ENCODE results near the gene BCDIN3D.

The BCDIN3D gene

DNA sequence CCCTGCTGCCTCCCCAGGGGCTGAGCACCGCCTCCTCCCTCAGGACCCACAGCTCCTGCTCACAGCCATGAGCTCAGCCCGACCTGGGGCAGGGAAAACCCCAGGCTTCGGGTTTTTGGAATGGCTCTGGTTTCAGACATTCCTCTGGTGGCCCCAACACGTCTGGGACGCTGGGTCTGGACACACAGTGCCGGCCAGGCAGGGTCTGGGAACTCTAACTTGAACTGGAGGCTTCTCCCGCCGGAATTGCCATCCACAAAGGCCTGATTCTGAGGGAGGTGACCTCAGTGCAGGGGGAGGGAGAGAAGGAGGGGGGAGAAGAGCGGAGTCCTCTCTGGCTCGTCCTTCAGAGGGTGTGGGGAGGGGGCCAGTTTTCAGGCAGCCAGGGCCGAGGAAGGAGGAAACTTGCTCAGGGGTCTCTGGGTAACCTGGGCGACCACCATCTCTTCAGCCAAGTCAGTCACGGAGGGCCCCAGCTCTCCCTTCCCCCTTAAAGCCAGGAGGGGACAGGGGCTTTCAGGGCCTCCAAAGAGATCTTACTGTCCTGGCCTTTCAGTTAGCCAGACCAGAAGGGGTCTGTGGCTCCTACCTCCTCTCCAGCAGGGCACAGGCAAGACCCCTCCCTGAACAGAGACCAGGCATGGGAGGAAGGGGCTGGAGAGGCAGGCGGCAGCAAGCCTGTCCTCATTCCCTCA, 34.1 kb downstream of the BCDIN3D start:
- DNase-seq (ENCODE audit: low spot score in 2 of 2) = no peak

DNA sequence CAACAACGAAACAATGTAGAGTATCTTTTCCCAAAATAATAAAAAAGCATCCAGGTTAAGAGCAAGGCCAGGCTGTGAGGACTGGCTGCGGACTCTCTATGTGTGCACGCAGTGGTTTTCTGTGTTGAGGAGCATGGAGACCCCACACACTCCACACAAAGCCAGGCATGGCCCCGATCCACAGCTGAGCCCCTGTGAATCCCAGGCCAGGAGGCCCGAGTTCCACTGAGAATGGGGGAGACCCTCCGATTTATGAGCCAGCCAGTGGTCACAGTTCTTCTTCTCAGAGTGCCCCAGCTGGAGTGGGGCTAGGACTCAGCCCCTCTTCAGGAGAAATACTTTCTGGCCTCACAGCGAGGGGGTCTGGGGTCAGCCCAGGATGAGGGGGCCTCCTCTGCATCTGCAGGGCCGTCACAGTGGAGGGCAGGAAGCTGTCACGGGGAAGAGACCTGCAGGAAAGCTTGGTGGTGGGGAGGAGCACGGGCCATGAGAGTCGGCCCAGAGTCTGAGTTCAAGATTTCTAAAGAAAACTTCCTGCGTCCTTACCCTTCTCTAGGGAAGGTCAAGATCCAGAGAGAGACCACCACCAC, 34.8 kb downstream of the BCDIN3D start:
- no peak overlapping the region for H3K27ac Mint-ChIP-seq
- DNase-seq (ENCODE audit: low spot score in 2 of 2) (no peak), ATAC-seq (ENCODE audit: low read depth) (no peak)

More for the DNA sequence above, 34.1 kb downstream of the BCDIN3D start:
- ATAC-seq (ENCODE audit: low read depth) = no peak
- peaks cover 6% of the 10 kb centered on the region for H3K36me3 Mint-ChIP-seq
- no peaks in the 10 kb centered on the region for H3K27me3 Mint-ChIP-seq
- no peak overlapping the region for H3K4me3 Mint-ChIP-seq
- H3K4me1 Mint-ChIP-seq = peaks cover 18% of the 10 kb centered on the region
- H3K27ac Mint-ChIP-seq = no peak overlapping the region
- H3K9me3 Mint-ChIP-seq = no peaks in the 10 kb centered on the region

DNA sequence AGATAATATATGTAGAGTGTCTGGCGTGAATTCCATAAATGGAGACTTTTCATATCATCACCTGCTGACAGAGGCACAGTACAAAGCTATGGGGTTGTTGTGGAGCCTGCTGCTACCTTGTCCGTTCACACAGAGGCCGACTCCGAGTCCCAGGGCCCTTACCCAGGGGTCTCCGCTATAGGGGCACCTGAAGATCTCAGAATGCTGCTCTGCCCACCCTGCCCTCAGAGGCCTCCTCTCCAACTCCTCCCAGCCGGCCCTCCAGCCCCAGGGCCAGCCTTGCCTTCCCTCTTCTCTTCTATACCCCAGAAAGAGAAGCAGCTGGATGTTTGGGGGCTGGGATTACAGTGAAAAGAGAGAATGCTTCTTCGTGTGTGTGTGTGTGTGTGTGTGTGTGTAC, 36.0 kb downstream of the BCDIN3D start:
- no peak overlapping the region for H3K27ac Mint-ChIP-seq
- ATAC-seq (ENCODE audit: low read depth) (no peak), DNase-seq (ENCODE audit: low spot score in 2 of 2) (no peak)
- H3K4me3 Mint-ChIP-seq = no peak overlapping the region
- H3K4me1 Mint-ChIP-seq = peaks cover 7% of the 10 kb centered on the region
- H3K36me3 Mint-ChIP-seq = peaks cover 14% of the 10 kb centered on the region
- no peaks in the 10 kb centered on the region for H3K27me3 Mint-ChIP-seq
- no peaks in the 10 kb centered on the region for H3K9me3 Mint-ChIP-seq

More for the DNA sequence above, 34.8 kb downstream of the BCDIN3D start:
- Mint-ChIP-seq H3K36me3 (peaks cover 10% of the 10 kb centered on the region), H3K9me3 (no peaks in the 10 kb centered on the region), H3K27me3 (no peaks in the 10 kb centered on the region), H3K4me1 (peaks cover 16% of the 10 kb centered on the region), H3K4me3 (no peak overlapping the region)

DNA sequence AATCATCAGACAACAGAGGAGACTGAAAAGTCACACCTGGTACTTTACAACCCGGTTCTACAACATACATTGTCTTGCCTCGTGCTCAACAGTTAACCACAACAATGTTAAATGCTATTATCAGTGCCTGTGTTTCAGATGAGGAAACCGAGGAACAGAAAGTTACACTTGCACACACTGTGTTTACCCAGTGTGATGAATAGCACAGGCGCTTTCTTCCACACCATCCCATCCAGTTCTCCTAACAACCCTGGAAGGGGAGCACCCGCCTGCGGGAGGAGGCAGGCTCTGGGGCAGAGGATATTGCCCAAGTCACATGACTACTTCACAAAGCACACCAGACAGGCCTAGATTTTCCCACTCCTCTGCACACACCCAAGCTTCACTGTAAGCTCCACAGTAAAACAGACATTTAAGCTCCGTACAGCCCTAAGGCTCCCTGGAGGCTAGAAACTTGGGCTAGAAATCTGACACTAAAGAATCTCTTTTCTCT, 36.5 kb downstream of the BCDIN3D start:
- no peak for DNase-seq (ENCODE audit: low spot score in 2 of 2)
- Mint-ChIP-seq H3K4me1 (peaks cover 3% of the 10 kb centered on the region), H3K9me3 (no peaks in the 10 kb centered on the region), H3K27me3 (no peaks in the 10 kb centered on the region), H3K36me3 (peaks cover 15% of the 10 kb centered on the region), H3K27ac (no peak overlapping the region), H3K4me3 (no peak overlapping the region)
- no peak for ATAC-seq (ENCODE audit: low read depth)

DNA sequence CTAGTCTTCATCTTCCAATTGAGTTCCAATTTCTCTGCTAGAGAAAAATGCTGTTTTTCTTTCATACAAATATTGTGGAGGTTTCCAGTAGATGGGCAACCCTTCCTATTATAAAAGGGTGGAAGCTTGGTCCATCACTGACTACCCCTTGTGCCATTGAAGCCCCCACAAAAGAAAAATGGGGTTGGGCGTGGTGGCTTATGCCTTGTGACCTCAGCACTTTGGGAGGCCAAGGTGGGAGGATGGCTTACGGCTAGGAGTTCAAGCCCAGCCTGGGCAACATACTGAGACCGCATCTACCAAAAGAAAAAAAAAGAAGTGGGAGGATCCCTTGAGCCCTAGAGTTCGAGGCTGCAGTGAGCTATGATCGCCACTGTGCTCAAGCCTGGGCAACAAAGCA, 37.5 kb downstream of the BCDIN3D start:
- Mint-ChIP-seq H3K4me1 (no peaks in the 10 kb centered on the region), H3K4me3 (no peak overlapping the region), H3K27me3 (no peaks in the 10 kb centered on the region), H3K36me3 (peaks cover 16% of the 10 kb centered on the region), H3K9me3 (no peaks in the 10 kb centered on the region), H3K27ac (no peak overlapping the region)
- no peak for DNase-seq (ENCODE audit: low spot score in 2 of 2)
- no peak for ATAC-seq (ENCODE audit: low read depth)

DNA sequence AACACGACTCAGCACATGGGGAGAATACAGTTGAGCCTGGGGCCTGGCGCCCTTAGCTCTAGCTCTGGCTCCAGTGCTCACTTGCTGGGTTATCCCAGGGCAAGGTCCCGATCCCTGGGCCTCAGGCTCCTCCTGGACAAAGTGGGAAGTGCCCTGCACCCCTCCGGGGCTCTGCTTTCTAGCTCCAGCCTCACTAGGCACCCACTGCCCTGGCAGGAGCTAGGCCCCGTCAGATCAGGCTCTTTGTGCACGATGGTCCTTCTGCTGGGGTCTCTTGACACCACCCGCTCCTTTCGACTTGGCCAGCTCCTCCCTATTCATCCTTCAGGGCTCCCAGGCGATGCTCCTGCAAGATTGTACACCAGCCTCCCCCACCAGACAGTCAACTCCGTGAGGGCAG, 38.1 kb downstream of the BCDIN3D start:
- ATAC-seq (ENCODE audit: low read depth) (no peak), DNase-seq (ENCODE audit: low spot score in 2 of 2) (no peak)
- H3K27ac Mint-ChIP-seq = no peak overlapping the region
- no peaks in the 10 kb centered on the region for H3K4me1 Mint-ChIP-seq
- no peaks in the 10 kb centered on the region for H3K27me3 Mint-ChIP-seq
- peaks cover 19% of the 10 kb centered on the region for H3K36me3 Mint-ChIP-seq
- H3K4me3 Mint-ChIP-seq = no peak overlapping the region
- no peaks in the 10 kb centered on the region for H3K9me3 Mint-ChIP-seq

DNA sequence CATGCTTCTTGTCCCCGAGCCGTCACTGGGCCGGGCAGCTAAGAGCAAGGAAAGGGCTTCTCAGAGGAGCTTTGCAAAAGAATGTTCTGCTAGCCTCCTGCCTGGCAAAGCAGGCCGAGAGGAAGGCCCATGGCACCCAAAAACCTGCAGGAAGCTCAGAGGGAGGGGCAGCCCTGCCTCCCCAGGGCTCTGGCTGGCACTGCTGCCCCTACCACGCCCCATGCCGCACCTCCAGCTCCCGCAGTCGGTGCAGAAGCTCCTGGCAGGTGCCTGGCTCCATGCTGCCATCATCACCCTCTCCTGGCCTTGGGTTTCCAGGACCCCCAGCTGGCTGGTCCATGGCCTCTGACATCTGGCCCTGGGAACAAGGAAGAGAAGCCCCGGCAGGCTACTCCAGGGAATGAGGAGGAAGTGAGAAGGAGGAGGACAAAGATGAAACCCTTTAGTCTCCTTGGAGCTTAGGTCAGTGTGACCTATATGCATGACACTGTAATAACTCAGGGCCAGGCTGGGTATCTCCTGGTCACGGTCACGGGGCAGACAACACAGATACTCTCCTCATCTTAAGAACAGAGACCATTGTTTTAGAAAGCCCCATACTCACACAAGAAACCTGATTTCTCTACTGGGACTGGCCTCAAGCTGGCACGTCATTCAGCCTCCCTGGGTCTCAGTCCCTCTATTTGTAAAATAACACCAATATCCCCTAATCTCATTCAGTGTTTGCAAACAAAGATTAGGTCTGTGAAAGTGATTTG, 39.0 kb downstream of the BCDIN3D start:
- Mint-ChIP-seq H3K4me3 (no peak overlapping the region), H3K4me1 (no peaks in the 10 kb centered on the region), H3K27ac (no peak overlapping the region), H3K36me3 (peaks cover 19% of the 10 kb centered on the region), H3K27me3 (no peaks in the 10 kb centered on the region), H3K9me3 (no peaks in the 10 kb centered on the region)
- no peak for ATAC-seq (ENCODE audit: low read depth)
- DNase-seq (ENCODE audit: low spot score in 2 of 2) = no peak

DNA sequence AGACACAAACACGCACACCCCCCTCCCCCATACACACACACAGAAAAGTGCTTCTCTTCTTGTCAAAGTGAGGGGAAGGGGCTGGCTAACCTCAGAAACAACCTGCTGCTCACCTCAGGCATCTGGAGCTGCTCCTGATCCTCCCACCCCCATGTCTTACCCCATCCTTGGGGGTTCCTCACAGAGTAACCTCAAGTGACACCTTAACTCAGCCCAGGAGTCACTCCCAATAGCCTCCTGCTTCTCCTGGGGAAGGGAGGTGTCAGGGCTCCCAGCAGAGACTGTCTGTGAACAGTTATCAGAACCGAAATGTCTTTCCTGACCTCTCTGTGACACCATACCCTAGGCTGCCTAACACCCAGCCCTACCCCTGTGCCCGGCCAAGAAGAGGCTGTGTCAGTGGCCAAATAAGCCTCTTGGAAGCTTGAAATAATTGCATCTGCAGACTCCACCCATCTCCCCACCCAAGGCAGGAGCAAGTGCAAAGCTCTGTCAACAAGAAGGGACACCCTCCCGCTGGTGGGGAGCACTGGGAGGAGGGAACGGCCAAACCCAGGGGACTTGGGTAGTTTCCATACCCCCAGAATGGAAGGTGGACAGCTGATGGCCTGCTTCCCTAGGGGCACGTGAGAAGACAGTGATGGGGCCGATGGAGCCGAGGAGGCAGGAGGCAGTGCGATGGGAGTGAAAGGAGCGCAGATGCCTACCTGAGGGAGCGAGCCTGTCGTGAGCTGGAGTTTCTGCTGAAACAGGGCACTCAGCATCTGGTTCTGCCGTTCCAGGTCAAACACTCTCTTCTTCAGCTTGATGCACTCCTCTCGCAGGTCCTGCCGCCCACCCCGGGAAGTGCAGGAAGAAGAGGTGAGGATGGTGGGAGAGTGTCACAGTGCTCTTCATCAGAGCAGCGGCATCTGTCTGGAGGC, 41.5 kb downstream of the BCDIN3D start:
- no peaks in the 10 kb centered on the region for H3K9me3 Mint-ChIP-seq
- H3K27me3 Mint-ChIP-seq = no peaks in the 10 kb centered on the region
- H3K4me3 Mint-ChIP-seq = no peak overlapping the region
- peaks cover 22% of the 10 kb centered on the region for H3K36me3 Mint-ChIP-seq
- DNase-seq (ENCODE audit: low spot score in 2 of 2) (no peak), ATAC-seq (ENCODE audit: low read depth) (no peak)
- no peak overlapping the region for H3K27ac Mint-ChIP-seq
- H3K4me1 Mint-ChIP-seq = no peaks in the 10 kb centered on the region

DNA sequence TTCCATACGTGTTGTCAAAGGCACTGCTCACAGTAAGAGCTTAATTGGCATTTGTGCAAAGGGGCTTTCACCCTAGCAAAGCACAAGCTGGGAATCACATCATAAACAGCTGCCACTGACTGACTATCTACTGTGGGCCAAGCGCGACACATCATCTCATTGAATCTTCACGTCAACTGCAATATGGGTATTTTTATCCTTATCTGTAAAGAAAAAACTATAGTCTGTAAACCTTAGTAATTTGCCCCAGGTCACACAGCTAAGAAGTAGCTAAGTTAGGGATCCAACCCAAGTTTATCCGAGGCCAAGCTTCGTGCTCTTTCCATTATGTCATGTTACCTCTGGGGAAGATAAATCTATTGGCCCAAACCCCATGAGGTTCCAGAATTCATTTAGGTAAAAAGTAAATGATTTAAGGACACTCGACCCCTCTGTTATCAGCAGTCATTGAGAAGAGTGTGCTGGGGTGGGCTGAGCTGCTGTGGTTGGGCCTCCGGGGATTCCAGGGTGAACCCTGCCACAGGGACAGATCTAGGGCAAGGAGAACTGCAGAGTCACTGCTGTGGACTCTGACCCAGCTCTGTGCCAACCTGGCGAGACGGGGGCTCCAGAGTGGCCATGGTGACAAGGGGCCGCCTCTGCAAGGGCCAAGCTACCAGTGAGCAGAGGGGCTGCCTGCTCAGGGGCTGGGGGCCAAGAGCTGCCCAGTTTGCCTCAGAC, 42.3 kb downstream of the BCDIN3D start:
- no peak for ATAC-seq (ENCODE audit: low read depth)
- Mint-ChIP-seq H3K4me3 (no peak overlapping the region), H3K36me3 (peaks cover 19% of the 10 kb centered on the region), H3K9me3 (no peaks in the 10 kb centered on the region), H3K4me1 (no peaks in the 10 kb centered on the region), H3K27ac (no peak overlapping the region), H3K27me3 (no peaks in the 10 kb centered on the region)
- DNase-seq (ENCODE audit: low spot score in 2 of 2) = no peak

DNA sequence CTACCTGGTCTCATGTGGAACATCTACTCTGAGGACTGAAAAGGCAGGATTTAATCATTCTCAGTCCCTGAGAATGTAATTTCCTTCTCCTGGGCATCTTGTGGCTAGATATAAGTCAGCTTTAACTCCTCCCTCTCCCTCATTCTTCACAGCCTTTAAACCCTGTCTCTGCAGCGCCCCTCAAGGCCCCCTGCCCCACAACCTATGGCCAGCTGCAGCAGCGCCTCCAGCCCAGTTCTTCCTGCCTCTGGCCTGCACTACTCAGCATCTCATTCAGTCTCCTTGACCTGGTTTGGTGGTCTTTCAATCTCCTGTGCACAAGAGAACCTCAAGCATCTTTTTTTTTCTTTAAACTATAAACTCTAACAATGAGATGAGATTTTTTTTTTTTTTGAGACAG, 44.0 kb downstream of the BCDIN3D start:
- DNase-seq (ENCODE audit: low spot score in 2 of 2) (no peak), ATAC-seq (ENCODE audit: low read depth) (no peak)
- Mint-ChIP-seq H3K9me3 (no peaks in the 10 kb centered on the region), H3K27me3 (no peaks in the 10 kb centered on the region), H3K36me3 (peaks cover 16% of the 10 kb centered on the region), H3K4me3 (no peak overlapping the region), H3K4me1 (no peaks in the 10 kb centered on the region), H3K27ac (no peak overlapping the region)

DNA sequence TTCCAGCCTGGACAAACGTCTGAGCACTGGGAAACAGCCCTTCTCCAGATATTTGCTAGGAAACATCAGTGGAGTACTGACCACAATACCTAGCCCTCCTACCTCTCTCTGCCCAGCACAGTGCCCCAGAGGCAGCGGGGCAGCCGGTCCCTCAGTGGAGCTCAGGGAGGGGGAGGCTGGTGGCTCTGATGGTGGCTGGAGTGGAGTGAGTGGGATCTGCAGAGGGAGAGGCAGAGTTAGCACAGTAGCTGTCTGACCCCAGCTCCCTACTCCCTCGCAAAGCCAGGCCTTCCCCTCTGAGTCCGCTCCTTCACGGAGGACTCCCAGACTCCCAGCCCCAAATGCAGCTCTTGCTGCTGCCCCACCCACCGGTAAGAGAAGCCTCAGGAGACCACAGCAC, 44.7 kb downstream of the BCDIN3D start:
- Mint-ChIP-seq H3K9me3 (no peaks in the 10 kb centered on the region), H3K4me3 (no peak overlapping the region), H3K36me3 (peaks cover 14% of the 10 kb centered on the region), H3K27ac (no peak overlapping the region), H3K27me3 (no peaks in the 10 kb centered on the region), H3K4me1 (no peaks in the 10 kb centered on the region)
- DNase-seq (ENCODE audit: low spot score in 2 of 2) (no peak), ATAC-seq (ENCODE audit: low read depth) (no peak)

DNA sequence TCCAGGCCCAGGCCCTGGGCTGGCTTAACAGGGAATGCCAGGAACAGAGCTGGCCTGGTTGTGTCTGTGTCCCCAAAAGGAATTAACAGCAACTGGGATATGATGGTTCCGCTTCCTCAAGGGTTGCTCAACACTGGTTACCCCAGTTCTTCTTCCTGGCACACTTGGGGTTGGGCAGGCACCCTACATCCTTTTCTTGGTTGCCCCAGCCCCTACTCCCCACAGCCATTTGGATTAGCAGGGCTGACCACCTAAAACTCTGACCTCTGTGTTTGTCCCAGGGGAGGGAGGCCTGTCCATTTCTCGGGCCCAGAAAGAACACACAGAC, 45.5 kb downstream of the BCDIN3D start:
- ATAC-seq (ENCODE audit: low read depth) = no peak
- no peak for DNase-seq (ENCODE audit: low spot score in 2 of 2)
- H3K27ac Mint-ChIP-seq = no peak overlapping the region
- H3K4me3 Mint-ChIP-seq = no peak overlapping the region
- H3K36me3 Mint-ChIP-seq = peaks cover 9% of the 10 kb centered on the region
- no peaks in the 10 kb centered on the region for H3K9me3 Mint-ChIP-seq
- no peaks in the 10 kb centered on the region for H3K4me1 Mint-ChIP-seq
- no peaks in the 10 kb centered on the region for H3K27me3 Mint-ChIP-seq

DNA sequence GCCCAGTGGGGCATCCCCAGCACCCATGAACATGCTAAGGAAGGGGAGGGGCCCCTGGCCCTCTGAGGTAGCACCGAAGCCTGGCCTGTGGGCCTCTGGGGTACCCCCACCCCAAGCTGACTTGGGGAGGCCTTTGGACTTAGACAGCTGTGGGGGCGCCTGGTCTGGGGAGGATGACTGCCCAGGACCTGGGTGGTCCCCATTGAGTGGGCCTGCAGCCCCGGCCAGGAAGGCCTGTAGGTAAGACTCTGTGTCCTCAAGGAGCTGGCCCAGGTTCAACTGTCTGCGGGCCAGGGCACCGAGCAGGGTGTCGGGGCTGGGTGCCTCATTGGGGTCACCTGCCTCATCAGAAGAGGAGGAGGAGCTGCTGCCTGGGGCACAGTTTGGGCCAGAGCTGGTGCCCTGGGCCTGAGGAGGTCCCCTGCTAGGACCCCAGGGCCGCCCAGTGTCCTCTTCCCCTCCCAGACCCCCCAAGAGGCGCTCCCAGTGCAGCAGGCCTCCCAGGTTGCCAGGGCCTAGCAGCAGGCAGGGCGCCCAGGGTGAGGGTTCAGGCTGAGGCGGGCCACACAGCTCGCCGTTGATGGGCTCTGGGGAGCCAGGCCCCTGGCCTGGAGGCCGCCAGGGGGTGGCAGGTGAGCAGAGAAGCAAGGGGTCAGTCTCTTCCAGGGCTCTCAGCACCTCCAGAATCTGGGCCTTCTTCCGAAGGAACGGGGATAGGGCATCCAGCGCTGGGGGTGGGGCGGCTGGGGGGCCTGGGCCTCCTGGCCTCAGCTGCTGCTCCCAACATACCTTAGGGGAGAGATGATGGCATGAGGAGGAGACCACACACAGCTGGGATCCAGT, 46.1 kb downstream of the BCDIN3D start:
- no peak overlapping the region for H3K27ac Mint-ChIP-seq
- ATAC-seq (ENCODE audit: low read depth) (no peak), DNase-seq (ENCODE audit: low spot score in 2 of 2) (no peak)
- H3K4me1 Mint-ChIP-seq = no peaks in the 10 kb centered on the region
- no peak overlapping the region for H3K4me3 Mint-ChIP-seq
- H3K9me3 Mint-ChIP-seq = no peaks in the 10 kb centered on the region
- H3K36me3 Mint-ChIP-seq = peaks cover 8% of the 10 kb centered on the region
- no peaks in the 10 kb centered on the region for H3K27me3 Mint-ChIP-seq
